Activated CD4-positive, alpha-beta memory T cell treated with anti-CD3 and anti-CD28 coated beads for 36 hours (primary cell): Measurements from ENCODE around the gene SHROOM3. TPM values are rescaled to one million over a fixed set of nuclear protein-coding genes. Genes with fewer than 3 reads are reported as not detected.

Experiments
- CTCF ChIA-PET: fragments of 350-600 bp; sonication (Branson Sonifier 250); formaldehyde crosslinking; loops from one replicate; lab custom pipeline; 2021; ENCODE audit warnings: antibody characterized with exemption, inconsistent platforms; lab: Charles Lee
- POLR2A ChIA-PET: fragments of 350-600 bp; sonication (Branson Sonifier 250); formaldehyde crosslinking; loops from one replicate; lab custom pipeline; 2021; ENCODE audit warnings: antibody characterized with exemption; lab: Charles Lee
- DNase-seq: peaks from one replicate; pipeline ENCODE4 v3.0.0-alpha.2; 2020
- H3K27ac Mint-ChIP-seq: one replicate; pipeline ENCODE4 v1.8.0; 2021; ENCODE audit warnings: mixed read lengths
- H3K27me3 Mint-ChIP-seq: one replicate; pipeline ENCODE4 v1.8.0; 2021; ENCODE audit warnings: mixed read lengths
- H3K36me3 Mint-ChIP-seq: one replicate; pipeline ENCODE4 v1.8.0; 2021; ENCODE audit warnings: mixed read lengths
- H3K4me1 Mint-ChIP-seq: one replicate; pipeline ENCODE4 v1.8.0; 2021; ENCODE audit warnings: low read depth, mixed read lengths
- H3K4me3 Mint-ChIP-seq: one replicate; pipeline ENCODE4 v1.8.0; 2021; ENCODE audit warnings: mild to moderate bottlenecking, mixed read lengths
- H3K9me3 Mint-ChIP-seq: one replicate; pipeline ENCODE4 v1.8.0; 2021; ENCODE audit warnings: mixed read lengths
- intact Hi-C: fragments of 100-400 bp; cut with micrococcal nuclease; formaldehyde crosslinking; loops from one replicate; pipeline ENCODE4 v1.15.1; 2023
- total RNA-seq, 2 experiments: library from RNA; stranded (reverse); gene quantifications; one replicate each; pipeline ENCODE4 v1.2.3, GENCODE V29; 2021

The SHROOM3 gene
- total RNA-seq, 2 experiments from 2014 or later: not detected

- Mint-ChIP-seq H3K36me3 (no peaks in the 10 kb centered on the region), H3K27me3 (peaks cover 5% of the 10 kb centered on the region), H3K27ac (no peak overlapping the region), H3K4me1 (no peaks in the 10 kb centered on the region), H3K4me3 (no peak overlapping the region), H3K9me3 (no peaks in the 10 kb centered on the region)
- ChIA-PET POLR2A (no interaction called here), CTCF (interaction anchor here (0.8 kb wide), 1 partner anchor 98 kb away, joined by 3 read pairs; no protein-coding TSS in a partner anchor)
- intact Hi-C loops: no loop called here
- no peak for DNase-seq
Measured at GRCh38 chr4:76531597-76531996, 96.6 kb downstream of the SHROOM3 start.

- no peaks in the 10 kb centered on the region for H3K36me3 Mint-ChIP-seq
- CTCF ChIA-PET: no interaction called here
- H3K27me3 Mint-ChIP-seq: peaks cover 3% of the 10 kb centered on the region
- no peak overlapping the region for H3K4me3 Mint-ChIP-seq
- H3K9me3 Mint-ChIP-seq: no peaks in the 10 kb centered on the region
- H3K4me1 Mint-ChIP-seq: no peaks in the 10 kb centered on the region
- POLR2A ChIA-PET: no interaction called here
- DNase-seq: no peak
- no peak overlapping the region for H3K27ac Mint-ChIP-seq
- intact Hi-C loops: no loop called here
Measured at GRCh38 chr4:76532805-76533204, 97.8 kb downstream of the SHROOM3 start.

GRCh38 chr4:76533314-76533713, 98.3 kb downstream of the SHROOM3 start:
- Mint-ChIP-seq H3K4me1 (no peaks in the 10 kb centered on the region), H3K27ac (no peak overlapping the region), H3K9me3 (no peaks in the 10 kb centered on the region), H3K4me3 (no peak overlapping the region), H3K27me3 (peaks cover 3% of the 10 kb centered on the region), H3K36me3 (no peaks in the 10 kb centered on the region)
- no peak for DNase-seq
- ChIA-PET CTCF (no interaction called here), POLR2A (no interaction called here)
- intact Hi-C loops: no loop called here

- no peaks in the 10 kb centered on the region for H3K27me3 Mint-ChIP-seq
- no peak overlapping the region for H3K4me3 Mint-ChIP-seq
- ChIA-PET POLR2A (no interaction called here), CTCF (no interaction called here)
- H3K9me3 Mint-ChIP-seq: no peaks in the 10 kb centered on the region
- H3K36me3 Mint-ChIP-seq: no peaks in the 10 kb centered on the region
- intact Hi-C loops: no loop called here
- DNase-seq: no peak
- no peaks in the 10 kb centered on the region for H3K4me1 Mint-ChIP-seq
- H3K27ac Mint-ChIP-seq: no peak overlapping the region
Measured at GRCh38 chr4:76535603-76536372, 100.8 kb downstream of the SHROOM3 start.

GRCh38 chr4:76536373-76536689, 101.3 kb downstream of the SHROOM3 start:
- H3K27ac Mint-ChIP-seq: no peak overlapping the region
- ChIA-PET CTCF (no interaction called here), POLR2A (no interaction called here)
- no peaks in the 10 kb centered on the region for H3K4me1 Mint-ChIP-seq
- H3K36me3 Mint-ChIP-seq: no peaks in the 10 kb centered on the region
- DNase-seq: no peak
- no peaks in the 10 kb centered on the region for H3K27me3 Mint-ChIP-seq
- intact Hi-C loops: no loop called here
- no peak overlapping the region for H3K4me3 Mint-ChIP-seq
- H3K9me3 Mint-ChIP-seq: no peaks in the 10 kb centered on the region

GRCh38 chr4:76538296-76538695, 103.3 kb downstream of the SHROOM3 start:
- no peak for DNase-seq
- Mint-ChIP-seq H3K27ac (no peak overlapping the region), H3K4me1 (no peaks in the 10 kb centered on the region), H3K4me3 (no peak overlapping the region), H3K27me3 (no peaks in the 10 kb centered on the region), H3K9me3 (no peaks in the 10 kb centered on the region), H3K36me3 (no peaks in the 10 kb centered on the region)
- ChIA-PET POLR2A (no interaction called here), CTCF (no interaction called here)
- intact Hi-C loops: no loop called here

- POLR2A ChIA-PET: no interaction called here
- intact Hi-C loops: no loop called here
- Mint-ChIP-seq H3K36me3 (no peaks in the 10 kb centered on the region), H3K4me3 (no peak overlapping the region), H3K9me3 (no peaks in the 10 kb centered on the region), H3K4me1 (peaks cover 3% of the 10 kb centered on the region), H3K27ac (no peak overlapping the region), H3K27me3 (no peaks in the 10 kb centered on the region)
- CTCF ChIA-PET: no interaction called here
- DNase-seq: no peak
Measured at GRCh38 chr4:76539979-76540378, 105.0 kb downstream of the SHROOM3 start.

GRCh38 chr4:76540486-76540885, 105.5 kb downstream of the SHROOM3 start:
- Mint-ChIP-seq H3K4me3 (no peak overlapping the region), H3K27ac (no peak overlapping the region), H3K27me3 (no peaks in the 10 kb centered on the region), H3K4me1 (peaks cover 8% of the 10 kb centered on the region), H3K9me3 (no peaks in the 10 kb centered on the region), H3K36me3 (no peaks in the 10 kb centered on the region)
- ChIA-PET POLR2A (no interaction called here), CTCF (no interaction called here)
- intact Hi-C loops: no loop called here
- no peak for DNase-seq

- POLR2A ChIA-PET: no interaction called here
- no peaks in the 10 kb centered on the region for H3K9me3 Mint-ChIP-seq
- H3K4me3 Mint-ChIP-seq: no peak overlapping the region
- no peaks in the 10 kb centered on the region for H3K36me3 Mint-ChIP-seq
- no peaks in the 10 kb centered on the region for H3K27me3 Mint-ChIP-seq
- no peak for DNase-seq
- intact Hi-C loops: no loop called here
- H3K4me1 Mint-ChIP-seq: peaks cover 10% of the 10 kb centered on the region
- H3K27ac Mint-ChIP-seq: no peak overlapping the region
- CTCF ChIA-PET: no interaction called here
Measured at GRCh38 chr4:76543378-76543777, 108.3 kb downstream of the SHROOM3 start.

- H3K27me3 Mint-ChIP-seq: no peaks in the 10 kb centered on the region
- intact Hi-C loops: no loop called here
- ChIA-PET POLR2A (no interaction called here), CTCF (no interaction called here)
- H3K36me3 Mint-ChIP-seq: no peaks in the 10 kb centered on the region
- H3K4me1 Mint-ChIP-seq: peaks cover 10% of the 10 kb centered on the region
- DNase-seq: no peak
- H3K4me3 Mint-ChIP-seq: no peak overlapping the region
- H3K27ac Mint-ChIP-seq: no peak overlapping the region
- no peaks in the 10 kb centered on the region for H3K9me3 Mint-ChIP-seq
Measured at GRCh38 chr4:76544725-76545124, 109.7 kb downstream of the SHROOM3 start.

GRCh38 chr4:76545226-76545884, 110.3 kb downstream of the SHROOM3 start:
- Mint-ChIP-seq H3K9me3 (no peaks in the 10 kb centered on the region), H3K36me3 (no peaks in the 10 kb centered on the region), H3K27me3 (no peaks in the 10 kb centered on the region), H3K4me3 (no peak overlapping the region), H3K4me1 (peaks cover 10% of the 10 kb centered on the region), H3K27ac (no peak overlapping the region)
- intact Hi-C loops: no loop called here
- DNase-seq: no peak
- ChIA-PET CTCF (no interaction called here), POLR2A (no interaction called here)

GRCh38 chr4:76546327-76546726, 111.3 kb downstream of the SHROOM3 start:
- Mint-ChIP-seq H3K27ac (no peak overlapping the region), H3K27me3 (no peaks in the 10 kb centered on the region), H3K4me3 (no peak overlapping the region), H3K4me1 (peaks cover 10% of the 10 kb centered on the region), H3K36me3 (no peaks in the 10 kb centered on the region), H3K9me3 (no peaks in the 10 kb centered on the region)
- intact Hi-C loops: no loop called here
- ChIA-PET POLR2A (no interaction called here), CTCF (no interaction called here)
- no peak for DNase-seq
